Mesenchymal stem cell (in vitro differentiated cells and primary cell): ENCODE measurements around the gene WNT2.
A peak's percentile ranks its signal among the peaks of the same experiment; 100 is the strongest.

Source experiments
- DNase-seq: peaks from one replicate; pipeline ENCODE4 v3.0.0-alpha.2; 2013
- H2AFZ ChIP-seq: one replicate; pipeline ENCODE4 v1.6.1; 2013; ENCODE audit warnings: low read depth, mild to moderate bottlenecking, control low read depth, inconsistent platforms, low read length, moderate library complexity
- H2AK5ac ChIP-seq: 2 replicates; pipeline ENCODE4 v1.6.1; 2013; ENCODE audit warnings: low read length, moderate library complexity, mild to moderate bottlenecking, inconsistent platforms; ENCODE audit not compliant: severe bottlenecking
- H2BK120ac ChIP-seq: one replicate; pipeline ENCODE4 v1.6.1; 2013; ENCODE audit warnings: low read depth, mild to moderate bottlenecking, inconsistent platforms, low read length, moderate library complexity
- H2BK12ac ChIP-seq, 2 experiments: one replicate each; pipeline ENCODE4 v1.6.1; 2013; ENCODE audit warnings: inconsistent platforms in 2 of 2, low read length in 2 of 2, mild to moderate bottlenecking in 2 of 2, moderate library complexity in 2 of 2, control low read depth in 1 of 2
- H2BK15ac ChIP-seq: one replicate; pipeline ENCODE4 v1.6.1; 2013; ENCODE audit warnings: mild to moderate bottlenecking, low read depth, inconsistent platforms; ENCODE audit not compliant: poor library complexity, severe bottlenecking
- H2BK5ac ChIP-seq: 2 replicates; pipeline ENCODE4 v1.6.1; 2013; ENCODE audit warnings: low read depth, mild to moderate bottlenecking, low read length, control low read depth, inconsistent platforms; ENCODE audit not compliant: poor library complexity, severe bottlenecking
- H3K14ac ChIP-seq, 2 experiments: one replicate each; pipeline ENCODE4 v1.6.1; 2013; ENCODE audit warnings: inconsistent platforms in 2 of 2, low read length in 2 of 2, control low read depth in 1 of 2, mild to moderate bottlenecking in 1 of 2, moderate library complexity in 1 of 2
- H3K18ac ChIP-seq, 2 experiments: one replicate each; pipeline ENCODE4 v1.6.1; 2013; ENCODE audit warnings: inconsistent platforms in 2 of 2, low read length in 2 of 2, control low read depth in 1 of 2, low read depth in 1 of 2, mild to moderate bottlenecking in 1 of 2
- H3K23ac ChIP-seq, 2 experiments: one replicate each; pipeline ENCODE4 v1.6.1; 2013; ENCODE audit warnings: inconsistent platforms in 2 of 2, low read length in 2 of 2, mild to moderate bottlenecking in 2 of 2, moderate library complexity in 2 of 2, control low read depth in 1 of 2
- H3K27ac ChIP-seq: 2 replicates; pipeline ENCODE4 v1.5.1; 2013; ENCODE audit warnings: mild to moderate bottlenecking, moderate library complexity, low read length, control low read depth, inconsistent platforms; ENCODE audit not compliant: poor library complexity, severe bottlenecking
- H3K27me3 ChIP-seq, 2 experiments: 2 replicates each; pipeline versions ENCODE4 v1.6.1 to v1.7.0; 2013; ENCODE audit warnings: low read length in 2 of 2, mild to moderate bottlenecking in 2 of 2, moderate library complexity in 2 of 2, control low read depth in 1 of 2, inconsistent platforms in 1 of 2; ENCODE audit not compliant: control insufficient read depth in 1 of 2, insufficient read depth in 1 of 2
- H3K36me3 ChIP-seq, 2 experiments: 2 replicates each; pipeline versions ENCODE4 v1.6.1 to v1.7.0; 2013; ENCODE audit warnings: low read length in 2 of 2, control low read depth in 1 of 2, inconsistent platforms in 1 of 2, low read depth in 1 of 2, mild to moderate bottlenecking in 1 of 2; ENCODE audit not compliant: insufficient read depth in 2 of 2, control insufficient read depth in 1 of 2
- H3K4ac ChIP-seq, 2 experiments: one replicate each; pipeline ENCODE4 v1.6.1; 2013; ENCODE audit warnings: inconsistent platforms in 2 of 2, low read length in 2 of 2, mild to moderate bottlenecking in 2 of 2, moderate library complexity in 2 of 2, control low read depth in 1 of 2, low read depth in 1 of 2
- H3K4me1 ChIP-seq: 2 replicates; pipeline ENCODE4 v1.6.1; 2013; ENCODE audit warnings: low read depth, low read length, control low read depth; ENCODE audit not compliant: control insufficient read depth, insufficient read depth
- H3K4me2 ChIP-seq: 2 replicates; pipeline ENCODE4 v1.6.1; 2013; ENCODE audit warnings: low read length, mild to moderate bottlenecking, inconsistent platforms; ENCODE audit not compliant: poor library complexity, severe bottlenecking
- H3K4me3 ChIP-seq, 2 experiments: 2 replicates each; pipeline versions ENCODE4 v1.5.1 to v1.7.0; 2013; ENCODE audit warnings: low read length in 2 of 2, mild to moderate bottlenecking in 2 of 2, control low read depth in 1 of 2, low read depth in 1 of 2; ENCODE audit not compliant: insufficient read depth in 1 of 2
- H3K79me1 ChIP-seq: replicated peaks from 2 replicates; pipeline ENCODE4 v1.6.1; 2013; ENCODE audit warnings: mild to moderate bottlenecking, control low read depth, low read length, inconsistent platforms; ENCODE audit not compliant: poor library complexity, severe bottlenecking
- H3K9ac ChIP-seq: 2 replicates; pipeline ENCODE4 v1.7.0; 2013; ENCODE audit warnings: mild to moderate bottlenecking, low read length, moderate library complexity
- H3K9me3 ChIP-seq: 2 replicates; pipeline ENCODE4 v1.7.0; 2013; ENCODE audit warnings: mild to moderate bottlenecking, low read length; ENCODE audit not compliant: control insufficient read depth
- H4K8ac ChIP-seq: one replicate; pipeline ENCODE4 v1.6.1; 2013; ENCODE audit warnings: inconsistent platforms, mild to moderate bottlenecking, low read length, moderate library complexity
- H4K91ac ChIP-seq: one replicate; pipeline ENCODE4 v1.6.1; 2013; ENCODE audit warnings: mild to moderate bottlenecking, low read length, inconsistent platforms
- WGBS: methylation state at CpG from one replicate; pipeline ENCODE4 v1.1.7; 2013; ENCODE audit warnings: mixed read lengths; 5-methylcytosine and 5-hydroxymethylcytosine counted together

The WNT2 gene

DNA sequence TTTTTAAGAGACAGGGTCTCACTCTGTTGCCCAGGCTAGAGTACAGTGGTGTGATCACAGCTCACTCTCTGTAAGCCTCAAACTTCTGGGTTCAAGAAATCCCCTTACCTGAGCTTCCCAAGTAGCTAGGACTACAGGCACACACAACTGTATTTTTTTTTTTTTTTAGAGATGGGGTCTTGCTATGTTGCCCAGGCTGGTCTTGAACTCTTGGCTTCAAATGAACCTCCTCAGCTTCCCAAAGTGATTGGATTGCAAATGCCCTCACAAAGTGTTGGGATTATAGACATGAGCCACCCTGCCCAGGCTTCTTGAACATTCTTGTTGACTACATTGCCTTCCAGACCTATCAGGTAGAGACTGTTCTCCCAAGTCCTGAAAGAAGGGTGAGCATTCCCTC lies 72.6 kb downstream of the WNT2 start:
- H3K4me1 ChIP-seq, result peaks cover 16% of the 10 kb centered on the region
- H3K4me2 ChIP-seq, result no peak overlapping the region
- H2AFZ ChIP-seq, result no peak overlapping the region
- H3K18ac ChIP-seq, result no peak overlapping the region
- no peak overlapping the region for H3K4ac ChIP-seq
- H4K8ac ChIP-seq, result no peak overlapping the region
- no peak overlapping the region for H3K14ac ChIP-seq
- DNase-seq, result no peak
- H2BK5ac ChIP-seq, result no peak overlapping the region
- no peaks in the 10 kb centered on the region for H3K27me3 ChIP-seq
- H3K79me1 ChIP-seq, result no peaks in the 10 kb centered on the region
- no peak overlapping the region for H3K4me3 ChIP-seq
- no peaks in the 10 kb centered on the region for H3K36me3 ChIP-seq
- no peak overlapping the region for H2BK120ac ChIP-seq
- H2AK5ac ChIP-seq, result peak overlapping the region; percentile 16
- H4K91ac ChIP-seq, result no peak overlapping the region
- no peaks in the 10 kb centered on the region for H3K9me3 ChIP-seq
- H3K27ac ChIP-seq, result no peak overlapping the region
- no peak overlapping the region for H2BK15ac ChIP-seq
- H3K23ac ChIP-seq, result no peak overlapping the region
- H2BK12ac ChIP-seq, result no peak overlapping the region
- H3K9ac ChIP-seq, result peak overlapping the region; percentile 17

DNA sequence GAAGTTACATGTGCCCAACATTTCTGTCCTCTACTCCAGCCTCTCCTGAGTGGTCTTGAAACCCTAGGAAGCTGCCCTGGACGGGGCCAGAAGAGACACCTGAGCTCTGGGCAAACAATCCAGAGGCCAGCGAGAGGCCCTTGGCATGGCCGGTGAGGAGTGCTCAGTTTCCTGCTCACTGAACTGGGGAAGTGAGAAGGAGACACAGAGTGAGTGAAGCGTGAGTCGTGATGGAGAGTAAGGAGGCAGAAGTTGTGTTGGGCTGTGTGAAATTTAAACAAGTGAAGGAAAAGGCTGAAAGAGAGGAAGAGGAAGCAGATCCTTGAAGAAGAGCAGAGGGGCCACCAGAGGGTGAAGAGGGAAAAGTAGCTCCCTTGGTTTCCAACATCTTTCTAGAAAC lies 73.2 kb downstream of the WNT2 start:
- peaks cover 16% of the 10 kb centered on the region for H3K4me1 ChIP-seq
- no peak overlapping the region for H3K9ac ChIP-seq
- no peaks in the 10 kb centered on the region for H3K79me1 ChIP-seq
- no peaks in the 10 kb centered on the region for H3K9me3 ChIP-seq
- peak overlapping the region; percentile 26 for H2BK5ac ChIP-seq
- no peak overlapping the region for H2BK120ac ChIP-seq
- no peak overlapping the region for H4K8ac ChIP-seq
- no peaks in the 10 kb centered on the region for H3K27me3 ChIP-seq
- H3K18ac ChIP-seq, result peak overlapping the region in 1 of 2 experiments; percentile 29
- peak overlapping the region; percentile 78 for H2AK5ac ChIP-seq
- no peak overlapping the region for H3K4me2 ChIP-seq
- no peak overlapping the region for H3K4me3 ChIP-seq
- no peak overlapping the region for H4K91ac ChIP-seq
- no peak overlapping the region for H3K14ac ChIP-seq
- no peaks in the 10 kb centered on the region for H3K36me3 ChIP-seq
- peak overlapping the region in 1 of 2 experiments; percentile 33 for H2BK12ac ChIP-seq
- no peak for DNase-seq
- WGBS, result 85% methylated on average over 5 of the region's 5 CpGs
- no peak overlapping the region for H3K27ac ChIP-seq
- no peak overlapping the region for H2BK15ac ChIP-seq
- no peak overlapping the region for H3K23ac ChIP-seq
- H3K4ac ChIP-seq, result no peak overlapping the region
- H2AFZ ChIP-seq, result no peak overlapping the region

DNA sequence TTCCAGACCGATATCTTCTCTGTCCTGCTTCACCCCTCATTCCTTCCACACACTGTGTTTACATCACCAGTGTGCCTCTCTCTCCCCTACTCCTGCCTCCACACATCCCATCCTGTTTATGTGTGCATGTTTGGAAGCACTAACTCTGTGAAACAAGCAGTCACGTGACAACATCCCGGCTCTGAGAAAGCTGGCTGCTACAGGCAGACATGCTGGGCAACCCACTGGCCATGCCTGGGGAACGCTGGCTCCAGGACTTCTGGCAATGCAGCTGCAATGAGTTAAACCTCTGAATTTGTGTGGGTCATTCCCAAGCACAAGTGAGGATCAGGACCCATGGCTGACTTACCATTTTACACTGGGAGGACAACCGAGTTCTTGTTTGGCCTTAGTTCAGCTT lies 74.0 kb downstream of the WNT2 start:
- Histone ChIP-seq H2BK5ac (no peak overlapping the region), H4K91ac (no peak overlapping the region), H2AK5ac (peak overlapping the region; percentile 21), H3K36me3 (no peaks in the 10 kb centered on the region), H3K27me3 (no peaks in the 10 kb centered on the region), H3K4me3 (no peak overlapping the region), H3K9ac (no peak overlapping the region), H3K18ac (peak overlapping the region in 1 of 2 experiments; percentile 67), H3K4ac (peak overlapping the region in 1 of 2 experiments; percentile 29), H4K8ac (peak overlapping the region; percentile 29), H3K79me1 (no peaks in the 10 kb centered on the region), H3K23ac (no peak overlapping the region), H2BK15ac (no peak overlapping the region), H3K27ac (no peak overlapping the region), H3K9me3 (no peaks in the 10 kb centered on the region), H2BK12ac (peak overlapping the region in 1 of 2 experiments; percentile 66), H3K4me1 (peaks cover 16% of the 10 kb centered on the region), H3K4me2 (no peak overlapping the region), H2BK120ac (no peak overlapping the region), H3K14ac (no peak overlapping the region), H2AFZ (no peak overlapping the region)
- 75% methylated on average over 5 of the region's 5 CpGs for WGBS
- peak; percentile 61 for DNase-seq

DNA sequence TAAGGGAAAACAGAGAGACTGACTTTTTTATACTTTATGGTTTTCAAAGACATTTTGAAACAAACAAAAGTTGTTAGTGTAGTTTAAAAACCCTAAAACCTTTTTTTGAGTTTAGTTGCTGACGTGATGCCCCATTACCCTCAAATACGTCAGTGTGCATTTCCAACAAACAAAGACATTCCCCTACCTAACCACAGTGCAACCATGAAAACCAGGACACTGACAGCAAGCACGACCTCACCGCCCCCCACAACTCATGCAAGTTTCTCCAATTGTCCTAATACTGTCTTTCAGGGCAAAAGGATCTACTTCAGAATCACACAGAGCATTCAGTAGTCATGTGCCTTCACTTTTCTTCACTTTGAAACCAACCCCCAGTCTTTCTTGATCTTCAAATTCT lies 75.0 kb downstream of the WNT2 start:
- Histone ChIP-seq H3K4ac (no peak overlapping the region), H3K23ac (no peak overlapping the region), H3K79me1 (no peaks in the 10 kb centered on the region), H2AFZ (no peak overlapping the region), H3K27me3 (no peaks in the 10 kb centered on the region), H3K27ac (no peak overlapping the region), H3K4me3 (no peak overlapping the region), H4K91ac (no peak overlapping the region), H2BK15ac (no peak overlapping the region), H3K9ac (no peak overlapping the region), H2BK12ac (no peak overlapping the region), H3K4me1 (peaks cover 16% of the 10 kb centered on the region), H3K9me3 (no peaks in the 10 kb centered on the region), H2BK120ac (no peak overlapping the region), H3K36me3 (no peaks in the 10 kb centered on the region), H4K8ac (no peak overlapping the region), H2AK5ac (no peak overlapping the region), H3K14ac (no peak overlapping the region), H3K18ac (no peak overlapping the region), H3K4me2 (no peak overlapping the region), H2BK5ac (no peak overlapping the region)
- DNase-seq, result peak; percentile 28
- 63% methylated on average over 4 of the region's 4 CpGs for WGBS
